ENCODE measurements around the gene CEBPG.

The CEBPG gene

DNA sequence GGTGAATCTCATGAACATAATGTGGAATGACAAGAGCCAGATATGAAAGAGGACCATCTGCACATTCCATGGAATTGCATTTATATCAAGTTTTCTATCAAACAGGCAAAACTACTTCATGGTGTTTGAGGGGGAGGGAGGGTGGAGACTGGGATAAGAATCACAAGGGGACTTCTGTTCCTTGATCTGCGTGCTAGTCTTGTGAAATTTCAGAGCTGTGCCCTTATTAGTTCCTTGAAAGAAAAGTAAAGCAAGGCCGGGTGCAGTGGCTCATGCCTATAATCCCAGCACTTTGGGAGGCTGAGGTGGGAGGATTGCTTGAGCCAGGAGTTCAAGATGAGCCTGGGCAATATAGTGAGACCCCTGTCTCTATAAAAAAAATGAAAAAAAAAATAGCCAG is 30.2 kb upstream of the CEBPG start:
- H2BK5ac ChIP-seq (ENCODE audit: low read length), result no peak overlapping the region
- H3K4ac ChIP-seq (ENCODE audit: low read length), result no peak overlapping the region
- no CpG with 5 or more reads among the region's 2 CpGs for WGBS, 2 donors (ENCODE audit: extremely low coverage in 2 of 2, insufficient read length in 2 of 2, insufficient replicate concordance in 1 of 2)
- H3K4me1 ChIP-seq (ENCODE audit: control insufficient read depth in 2 of 2, insufficient read depth in 1 of 2, low read depth in 1 of 2, low read length in 2 of 2), result peaks cover 1 to 7% of the 10 kb centered on the region in 2 donors
- H3K9me3 ChIP-seq (replicated peaks in 1 of 2; ENCODE audit: control insufficient read depth in 2 of 2, insufficient read depth in 1 of 2, low read depth in 1 of 2, low read length in 2 of 2), result no peaks in the 10 kb centered on the region
- no peaks in the 10 kb centered on the region for H3K79me1 ChIP-seq (ENCODE audit: low read depth, low read length)
- H3K23ac ChIP-seq (ENCODE audit: low read depth, low read length, poor library complexity), result no peak overlapping the region
- H2AFZ ChIP-seq (ENCODE audit: low read length), result no peak overlapping the region
- no peak overlapping the region for H4K91ac ChIP-seq (ENCODE audit: low read depth, low read length, poor library complexity)
- no peak overlapping the region for H3K4me2 ChIP-seq (ENCODE audit: insufficient read depth, low read length, poor library complexity, severe bottlenecking)
- H3K27me3 ChIP-seq (ENCODE audit: control insufficient read depth in 3 of 3, insufficient read depth in 3 of 3, low read depth in 1 of 3, low read length in 3 of 3), result peaks cover 0 to 30% (median 0%) of the 10 kb centered on the region in 3 experiments
- H3K9ac ChIP-seq (ENCODE audit: low read depth, low read length, poor library complexity), result no peak overlapping the region
- H2AK5ac ChIP-seq (ENCODE audit: low read depth, low read length), result no peak overlapping the region
- no peak for DNase-seq (ENCODE audit: low spot score)
- H2BK120ac ChIP-seq (ENCODE audit: low read depth, low read length), result no peak overlapping the region
- H3K14ac ChIP-seq (ENCODE audit: low read length), result no peak overlapping the region
- H3K27ac ChIP-seq (replicated peaks; ENCODE audit: low read length), result no peak overlapping the region
- H3K18ac ChIP-seq (ENCODE audit: low read length), result no peak overlapping the region
- H3K4me3 ChIP-seq (ENCODE audit: low read length in 2 of 2), result no peak overlapping the region
- no peak overlapping the region for H4K8ac ChIP-seq (ENCODE audit: low read depth, low read length)
- no peaks in the 10 kb centered on the region for H3K36me3 ChIP-seq (replicated peaks in 1 of 2; ENCODE audit: control insufficient read depth in 2 of 2, insufficient read depth in 2 of 2, low read length in 2 of 2)
- H2BK15ac ChIP-seq (ENCODE audit: low read length), result no peak overlapping the region
- no peak overlapping the region for H2BK12ac ChIP-seq (ENCODE audit: low read length)

DNA sequence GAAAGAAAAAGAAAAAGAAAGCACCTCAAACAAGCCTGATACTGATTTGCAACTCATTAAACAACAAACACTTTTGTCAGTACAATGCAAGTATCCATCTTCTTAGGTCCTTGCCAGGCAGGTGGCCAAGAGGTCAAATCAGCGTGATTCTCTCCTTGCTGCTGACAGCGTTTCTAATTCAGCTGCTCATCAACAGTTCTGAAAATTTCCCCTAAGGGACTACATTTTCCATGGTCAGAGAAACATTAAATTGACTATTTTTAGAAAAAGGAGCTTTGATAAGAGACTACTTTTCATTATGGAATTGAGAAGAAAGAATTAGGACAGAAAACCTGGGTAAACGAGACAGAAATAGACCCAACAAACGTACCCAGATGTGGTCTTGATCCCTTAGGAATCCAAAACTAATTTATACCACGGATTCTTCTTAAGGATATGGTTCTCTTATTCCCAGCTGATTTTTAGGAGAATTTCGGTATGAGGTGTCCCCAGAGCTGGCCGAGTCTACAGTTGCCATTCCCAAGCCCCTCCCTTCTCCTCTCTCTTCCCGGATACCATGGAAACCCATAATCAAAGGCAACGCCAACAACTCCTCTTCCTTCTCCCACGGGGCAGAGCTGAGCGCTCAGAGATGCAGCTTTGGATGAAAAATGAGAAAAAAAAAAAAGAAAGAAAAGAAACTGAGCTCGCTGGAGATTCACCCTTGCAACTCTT is 29.5 kb upstream of the CEBPG start:
- no peak overlapping the region for H3K14ac ChIP-seq (ENCODE audit: low read length)
- no peak overlapping the region for H3K9ac ChIP-seq (ENCODE audit: low read depth, low read length, poor library complexity)
- H2AK5ac ChIP-seq (ENCODE audit: low read depth, low read length), result no peak overlapping the region
- H3K27ac ChIP-seq (replicated peaks; ENCODE audit: low read length), result no peak overlapping the region
- no peaks in the 10 kb centered on the region for H3K9me3 ChIP-seq (replicated peaks in 1 of 2; ENCODE audit: control insufficient read depth in 2 of 2, insufficient read depth in 1 of 2, low read depth in 1 of 2, low read length in 2 of 2)
- peak; percentile 18 for DNase-seq (ENCODE audit: low spot score)
- H3K36me3 ChIP-seq (replicated peaks in 1 of 2; ENCODE audit: control insufficient read depth in 2 of 2, insufficient read depth in 2 of 2, low read length in 2 of 2), result no peaks in the 10 kb centered on the region
- H3K4me2 ChIP-seq (ENCODE audit: insufficient read depth, low read length, poor library complexity, severe bottlenecking), result no peak overlapping the region
- H3K27me3 ChIP-seq (ENCODE audit: control insufficient read depth in 3 of 3, insufficient read depth in 3 of 3, low read depth in 1 of 3, low read length in 3 of 3), result peaks cover 0 to 35% (median 0%) of the 10 kb centered on the region in 3 experiments
- no peak overlapping the region for H4K91ac ChIP-seq (ENCODE audit: low read depth, low read length, poor library complexity)
- H3K18ac ChIP-seq (ENCODE audit: low read length), result no peak overlapping the region
- no peak overlapping the region for H3K4me3 ChIP-seq (ENCODE audit: low read length in 2 of 2)
- no CpG with 5 or more reads among the region's 12 CpGs for WGBS, 2 donors (ENCODE audit: extremely low coverage in 2 of 2, insufficient read length in 2 of 2, insufficient replicate concordance in 1 of 2)
- H2BK12ac ChIP-seq (ENCODE audit: low read length), result no peak overlapping the region
- H2AFZ ChIP-seq (ENCODE audit: low read length), result no peak overlapping the region
- no peak overlapping the region for H2BK15ac ChIP-seq (ENCODE audit: low read length)
- no peak overlapping the region for H2BK5ac ChIP-seq (ENCODE audit: low read length)
- H2BK120ac ChIP-seq (ENCODE audit: low read depth, low read length), result no peak overlapping the region
- H3K4me1 ChIP-seq (ENCODE audit: control insufficient read depth in 2 of 2, insufficient read depth in 1 of 2, low read depth in 1 of 2, low read length in 2 of 2), result peaks cover 1 to 7% of the 10 kb centered on the region in 2 donors
- H3K79me1 ChIP-seq (ENCODE audit: low read depth, low read length), result no peaks in the 10 kb centered on the region
- no peak overlapping the region for H3K4ac ChIP-seq (ENCODE audit: low read length)
- H4K8ac ChIP-seq (ENCODE audit: low read depth, low read length), result no peak overlapping the region
- H3K23ac ChIP-seq (ENCODE audit: low read depth, low read length, poor library complexity), result no peak overlapping the region

DNA sequence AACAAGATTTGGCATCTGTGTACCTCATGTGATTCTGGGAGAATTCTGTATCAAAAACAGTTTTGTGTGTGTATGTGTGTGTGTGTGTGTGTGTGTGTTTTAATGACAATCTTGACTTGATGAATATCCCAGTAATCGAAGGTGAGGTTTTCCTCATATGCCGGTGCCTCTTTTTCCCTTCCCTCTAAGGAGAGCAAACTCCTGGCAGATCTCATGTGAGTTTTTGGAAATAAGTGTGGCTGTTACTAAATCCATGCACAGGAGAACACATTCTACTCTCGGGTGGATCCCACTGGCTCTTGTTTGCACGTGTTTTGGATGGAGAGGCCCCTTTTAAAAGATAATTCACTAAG is 29.0 kb upstream of the CEBPG start:
- H3K4ac ChIP-seq (ENCODE audit: low read length), result no peak overlapping the region
- no peak overlapping the region for H2BK5ac ChIP-seq (ENCODE audit: low read length)
- no peak overlapping the region for H3K4me2 ChIP-seq (ENCODE audit: insufficient read depth, low read length, poor library complexity, severe bottlenecking)
- no peak overlapping the region for H3K27ac ChIP-seq (replicated peaks; ENCODE audit: low read length)
- peaks cover 1 to 7% of the 10 kb centered on the region in 2 donors for H3K4me1 ChIP-seq (ENCODE audit: control insufficient read depth in 2 of 2, insufficient read depth in 1 of 2, low read depth in 1 of 2, low read length in 2 of 2)
- no peaks in the 10 kb centered on the region for H3K9me3 ChIP-seq (replicated peaks in 1 of 2; ENCODE audit: control insufficient read depth in 2 of 2, insufficient read depth in 1 of 2, low read depth in 1 of 2, low read length in 2 of 2)
- H2BK15ac ChIP-seq (ENCODE audit: low read length), result no peak overlapping the region
- H4K8ac ChIP-seq (ENCODE audit: low read depth, low read length), result no peak overlapping the region
- no peak overlapping the region for H3K4me3 ChIP-seq (ENCODE audit: low read length in 2 of 2)
- no peak overlapping the region for H2BK120ac ChIP-seq (ENCODE audit: low read depth, low read length)
- no CpG with 5 or more reads among the region's 4 CpGs for WGBS, 2 donors (ENCODE audit: extremely low coverage in 2 of 2, insufficient read length in 2 of 2, insufficient replicate concordance in 1 of 2)
- no peaks in the 10 kb centered on the region for H3K36me3 ChIP-seq (replicated peaks in 1 of 2; ENCODE audit: control insufficient read depth in 2 of 2, insufficient read depth in 2 of 2, low read length in 2 of 2)
- H2AK5ac ChIP-seq (ENCODE audit: low read depth, low read length), result no peak overlapping the region
- H2BK12ac ChIP-seq (ENCODE audit: low read length), result no peak overlapping the region
- H2AFZ ChIP-seq (ENCODE audit: low read length), result no peak overlapping the region
- H3K14ac ChIP-seq (ENCODE audit: low read length), result no peak overlapping the region
- H3K27me3 ChIP-seq (ENCODE audit: control insufficient read depth in 3 of 3, insufficient read depth in 3 of 3, low read depth in 1 of 3, low read length in 3 of 3), result peaks cover 0 to 35% (median 0%) of the 10 kb centered on the region in 3 experiments
- no peak overlapping the region for H4K91ac ChIP-seq (ENCODE audit: low read depth, low read length, poor library complexity)
- H3K79me1 ChIP-seq (ENCODE audit: low read depth, low read length), result no peaks in the 10 kb centered on the region
- H3K9ac ChIP-seq (ENCODE audit: low read depth, low read length, poor library complexity), result no peak overlapping the region
- no peak overlapping the region for H3K23ac ChIP-seq (ENCODE audit: low read depth, low read length, poor library complexity)
- DNase-seq (ENCODE audit: low spot score), result no peak
- no peak overlapping the region for H3K18ac ChIP-seq (ENCODE audit: low read length)

DNA sequence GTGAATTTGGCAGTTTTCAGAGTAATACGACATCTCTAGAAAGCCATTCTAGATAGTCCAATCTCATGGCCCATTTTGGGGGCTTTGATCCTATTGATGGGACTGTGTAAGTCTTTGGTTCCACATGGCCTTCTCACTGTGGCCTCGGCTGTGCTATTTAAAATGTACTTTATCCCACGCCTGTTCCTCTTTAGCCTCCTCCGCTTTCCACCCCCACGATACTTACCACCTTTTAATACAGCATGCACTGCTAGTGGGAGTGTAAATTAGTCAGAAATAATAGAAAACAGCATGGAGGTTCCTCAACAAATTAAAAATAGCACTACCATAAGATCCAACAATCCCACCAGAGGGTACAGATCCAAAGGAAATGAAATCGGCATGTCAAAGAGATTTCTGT is 28.3 kb upstream of the CEBPG start:
- Histone ChIP-seq H2AFZ (ENCODE audit: low read length) (no peak overlapping the region), H3K9me3 (replicated peaks in 1 of 2; ENCODE audit: control insufficient read depth in 2 of 2, insufficient read depth in 1 of 2, low read depth in 1 of 2, low read length in 2 of 2) (no peaks in the 10 kb centered on the region), H3K79me1 (ENCODE audit: low read depth, low read length) (no peaks in the 10 kb centered on the region), H4K91ac (ENCODE audit: low read depth, low read length, poor library complexity) (no peak overlapping the region), H2BK120ac (ENCODE audit: low read depth, low read length) (no peak overlapping the region), H4K8ac (ENCODE audit: low read depth, low read length) (no peak overlapping the region), H3K9ac (ENCODE audit: low read depth, low read length, poor library complexity) (no peak overlapping the region), H2BK15ac (ENCODE audit: low read length) (no peak overlapping the region), H3K27me3 (ENCODE audit: control insufficient read depth in 3 of 3, insufficient read depth in 3 of 3, low read depth in 1 of 3, low read length in 3 of 3) (peaks cover 0 to 35% (median 0%) of the 10 kb centered on the region in 3 experiments), H3K4ac (ENCODE audit: low read length) (no peak overlapping the region), H2AK5ac (ENCODE audit: low read depth, low read length) (no peak overlapping the region), H2BK5ac (ENCODE audit: low read length) (no peak overlapping the region), H3K23ac (ENCODE audit: low read depth, low read length, poor library complexity) (no peak overlapping the region), H3K4me3 (ENCODE audit: low read length in 2 of 2) (no peak overlapping the region), H3K4me2 (ENCODE audit: insufficient read depth, low read length, poor library complexity, severe bottlenecking) (no peak overlapping the region), H3K14ac (ENCODE audit: low read length) (no peak overlapping the region), H2BK12ac (ENCODE audit: low read length) (no peak overlapping the region), H3K18ac (ENCODE audit: low read length) (no peak overlapping the region), H3K27ac (replicated peaks; ENCODE audit: low read length) (no peak overlapping the region), H3K4me1 (ENCODE audit: control insufficient read depth in 2 of 2, insufficient read depth in 1 of 2, low read depth in 1 of 2, low read length in 2 of 2) (peaks cover 1 to 7% of the 10 kb centered on the region in 2 donors), H3K36me3 (replicated peaks in 1 of 2; ENCODE audit: control insufficient read depth in 2 of 2, insufficient read depth in 2 of 2, low read length in 2 of 2) (no peaks in the 10 kb centered on the region)
- WGBS, 2 donors (ENCODE audit: extremely low coverage in 2 of 2, insufficient read length in 2 of 2, insufficient replicate concordance in 1 of 2), result 100% methylated on average over 3 of the region's 6 CpGs; no CpG with 5 or more reads in 1 of the 2 donors
- no peak for DNase-seq (ENCODE audit: low spot score)

Measured in neuronal stem cell (in vitro differentiated cells).